Glutamatergic neuron (in vitro differentiated cells): ENCODE results near the gene TXN2. TPM values are rescaled to one million over a fixed set of nuclear protein-coding genes. Genes with fewer than 3 reads are reported as not detected.

ENCODE experiments used
- DNase-seq: peaks from one replicate; pipeline ENCODE4 v3.0.0; 2022
- H3K27ac Mint-ChIP-seq: one replicate; pipeline ENCODE4 v1.8.0; 2020; ENCODE audit warnings: mild to moderate bottlenecking, mixed read lengths, inconsistent platforms; ENCODE audit not compliant: unreplicated experiment
- H3K27me3 Mint-ChIP-seq: one replicate; pipeline ENCODE4 v1.8.0; 2020; ENCODE audit warnings: mild to moderate bottlenecking, moderate library complexity, mixed read lengths, inconsistent platforms; ENCODE audit not compliant: unreplicated experiment
- H3K36me3 Mint-ChIP-seq: one replicate; pipeline ENCODE4 v1.8.0; 2020; ENCODE audit warnings: mild to moderate bottlenecking, mixed read lengths, inconsistent platforms; ENCODE audit not compliant: unreplicated experiment
- H3K4me1 Mint-ChIP-seq: one replicate; pipeline ENCODE4 v1.8.0; 2020; ENCODE audit warnings: mild to moderate bottlenecking, low read depth, mixed read lengths, inconsistent platforms; ENCODE audit not compliant: unreplicated experiment
- H3K4me3 Mint-ChIP-seq: one replicate; pipeline ENCODE4 v1.8.0; 2020; ENCODE audit warnings: mild to moderate bottlenecking, mixed read lengths, inconsistent platforms; ENCODE audit not compliant: unreplicated experiment
- H3K9me3 Mint-ChIP-seq: one replicate; pipeline ENCODE4 v1.8.0; 2020; ENCODE audit warnings: mild to moderate bottlenecking, moderate library complexity, mixed read lengths, inconsistent platforms; ENCODE audit not compliant: unreplicated experiment
- long read RNA-seq: library from polyadenylated mRNA; unstranded; transcript quantifications from one replicate; pipeline ENCODE4 v2.0.0, GENCODE V29; 2020; ENCODE audit not compliant: unreplicated experiment
- total RNA-seq: library from RNA; stranded (reverse); fragmentation: NEBNext Ultra II Directional; extraction: Animal tissue kit (Norgen Biotek cat#: 25700); gene quantifications from one replicate; pipeline ENCODE4 v1.2.1, GENCODE V29; 2021; ENCODE audit not compliant: unreplicated experiment
- TF ChIP-seq, protein P1 (sequence below): fragments of 200-600 bp; sonication (generic); IDR thresholded peaks from one replicate; pipeline ENCODE4 v1.5.0; 2021; ENCODE audit not compliant: partially characterized antibody, unreplicated experiment

The TXN2 gene, protein sequence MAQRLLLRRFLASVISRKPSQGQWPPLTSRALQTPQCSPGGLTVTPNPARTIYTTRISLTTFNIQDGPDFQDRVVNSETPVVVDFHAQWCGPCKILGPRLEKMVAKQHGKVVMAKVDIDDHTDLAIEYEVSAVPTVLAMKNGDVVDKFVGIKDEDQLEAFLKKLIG
- 66.1 TPM for total RNA-seq
- long read RNA-seq, transcript TXN2-201 (4 exons, 1,736 nt): major isoform, 70 of 100 reads
- long read RNA-seq, partial matches to known transcripts: 9 of 100 reads
- long read RNA-seq, other reads (novel, unspliced or antisense): 15 of 100 reads

DNA sequence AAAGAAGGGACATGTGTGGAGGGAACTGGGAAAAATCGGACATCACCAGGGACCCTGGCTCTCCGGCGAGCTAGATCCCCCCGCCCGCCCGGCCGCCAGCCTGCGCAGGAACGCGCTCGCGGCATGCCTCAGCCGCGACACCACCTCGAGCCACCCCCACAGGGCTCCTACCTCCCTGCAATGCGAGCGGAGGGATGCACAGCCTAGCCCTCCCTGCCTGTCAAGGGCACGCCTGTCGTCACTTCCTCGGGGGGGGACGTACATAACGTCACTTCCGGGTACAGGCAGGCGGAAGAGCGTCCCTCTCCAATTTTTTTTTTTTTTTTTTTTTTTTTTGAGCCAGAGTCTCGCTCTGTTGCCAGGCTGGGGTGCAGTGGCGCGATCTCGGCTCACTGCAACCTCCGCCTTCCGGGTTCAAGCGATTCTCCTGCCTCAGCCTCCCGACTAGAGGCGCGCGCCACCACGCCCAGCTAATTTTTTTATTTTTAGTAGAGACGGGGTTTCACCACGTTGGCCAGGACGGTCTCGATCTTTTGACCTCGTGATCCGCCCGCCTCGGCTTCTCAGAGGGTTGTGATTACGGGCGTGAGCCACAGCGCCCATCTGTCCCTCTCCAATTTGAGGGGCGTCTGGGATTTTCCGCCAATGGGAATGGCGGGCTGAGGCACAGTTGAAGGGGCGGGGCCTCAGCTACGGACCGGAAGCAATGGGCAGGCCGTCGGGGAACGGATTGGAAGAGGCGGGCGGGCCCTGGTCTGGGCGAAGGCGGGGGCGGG is at the start of gene TXN2:
Gene TXN2, minus strand, starts transcription at position 248 of the 776 bp plus-strand sequence. CDS start 803 bp downstream, outside the sequence.
- peaks cover 9% of the 10 kb centered on the region for H3K27me3 Mint-ChIP-seq
- peak; percentile 96 for DNase-seq
- peaks cover 7% of the 10 kb centered on the region for H3K4me1 Mint-ChIP-seq
- TF ChIP-seq, protein P1, sequence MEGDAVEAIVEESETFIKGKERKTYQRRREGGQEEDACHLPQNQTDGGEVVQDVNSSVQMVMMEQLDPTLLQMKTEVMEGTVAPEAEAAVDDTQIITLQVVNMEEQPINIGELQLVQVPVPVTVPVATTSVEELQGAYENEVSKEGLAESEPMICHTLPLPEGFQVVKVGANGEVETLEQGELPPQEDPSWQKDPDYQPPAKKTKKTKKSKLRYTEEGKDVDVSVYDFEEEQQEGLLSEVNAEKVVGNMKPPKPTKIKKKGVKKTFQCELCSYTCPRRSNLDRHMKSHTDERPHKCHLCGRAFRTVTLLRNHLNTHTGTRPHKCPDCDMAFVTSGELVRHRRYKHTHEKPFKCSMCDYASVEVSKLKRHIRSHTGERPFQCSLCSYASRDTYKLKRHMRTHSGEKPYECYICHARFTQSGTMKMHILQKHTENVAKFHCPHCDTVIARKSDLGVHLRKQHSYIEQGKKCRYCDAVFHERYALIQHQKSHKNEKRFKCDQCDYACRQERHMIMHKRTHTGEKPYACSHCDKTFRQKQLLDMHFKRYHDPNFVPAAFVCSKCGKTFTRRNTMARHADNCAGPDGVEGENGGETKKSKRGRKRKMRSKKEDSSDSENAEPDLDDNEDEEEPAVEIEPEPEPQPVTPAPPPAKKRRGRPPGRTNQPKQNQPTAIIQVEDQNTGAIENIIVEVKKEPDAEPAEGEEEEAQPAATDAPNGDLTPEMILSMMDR: no peak
- H3K9me3 Mint-ChIP-seq: peaks cover 20% of the 10 kb centered on the region
- peak within 1 kb of the TSS; percentile 97 for H3K4me3 Mint-ChIP-seq
- H3K36me3 Mint-ChIP-seq: peaks cover 14% of the 10 kb centered on the region
- peak within 1 kb of the TSS; percentile 95 for H3K27ac Mint-ChIP-seq

DNA sequence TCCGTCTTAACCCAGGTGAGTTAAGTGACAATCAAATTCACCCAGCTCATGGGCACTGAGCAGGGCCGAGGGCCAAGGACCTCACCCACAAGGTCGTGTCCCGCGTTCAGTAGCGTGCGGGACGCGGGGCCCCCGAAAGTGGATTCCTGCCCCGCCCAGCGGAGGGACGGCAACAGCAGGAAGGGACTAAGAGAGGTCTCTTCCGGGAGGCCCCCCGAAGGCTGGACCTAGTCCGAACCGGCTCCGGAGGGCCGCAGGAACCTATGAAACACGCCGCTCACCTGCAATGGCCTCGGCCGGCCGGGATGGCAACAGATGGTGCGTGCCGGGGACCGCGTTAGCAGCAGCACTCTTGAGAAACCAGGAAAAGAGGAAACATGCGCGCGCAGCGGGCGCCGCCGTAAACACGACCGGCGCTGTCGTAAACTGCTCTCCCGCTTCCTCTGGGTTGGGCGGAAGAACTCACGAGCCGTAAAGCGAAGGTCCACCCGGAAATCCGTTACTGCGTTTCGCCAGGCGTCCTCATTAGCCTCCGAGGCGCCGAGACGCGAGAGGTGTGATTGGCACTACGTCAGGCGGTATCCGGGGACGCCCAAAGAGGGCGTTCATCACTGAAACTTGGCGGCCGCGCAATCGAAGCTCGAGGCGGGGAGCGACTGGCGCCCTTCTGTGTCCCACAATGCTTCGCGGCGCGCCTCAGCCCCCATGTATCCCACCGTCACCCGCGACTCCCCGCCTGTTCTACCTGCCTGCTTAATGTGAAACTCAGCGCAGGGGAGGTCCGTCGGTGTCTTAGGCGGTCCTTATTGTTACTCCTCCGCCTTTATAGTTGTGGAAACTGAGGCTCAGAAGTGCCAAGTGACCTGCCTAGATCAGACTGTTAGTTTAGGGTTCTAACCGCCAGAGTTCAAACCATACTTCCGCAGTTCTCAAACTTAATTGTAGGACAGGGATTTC is 47.6 kb upstream of the TXN2 start, which contains the start of gene EIF3D:
Gene EIF3D, minus strand, starts transcription at position 372 of the 957 bp plus-strand sequence. CDS start 3,045 bp downstream, outside the sequence.
- Mint-ChIP-seq H3K9me3 (peaks cover 5% of the 10 kb centered on the region), H3K27ac (peak within 1 kb of the TSS; percentile 86), H3K36me3 (peaks cover 5% of the 10 kb centered on the region), H3K27me3 (peaks cover 4% of the 10 kb centered on the region), H3K4me1 (peaks cover 18% of the 10 kb centered on the region), H3K4me3 (peak within 1 kb of the TSS; percentile 94)
- TF ChIP-seq, protein P1: no peak
- peak; percentile 95 for DNase-seq

DNA sequence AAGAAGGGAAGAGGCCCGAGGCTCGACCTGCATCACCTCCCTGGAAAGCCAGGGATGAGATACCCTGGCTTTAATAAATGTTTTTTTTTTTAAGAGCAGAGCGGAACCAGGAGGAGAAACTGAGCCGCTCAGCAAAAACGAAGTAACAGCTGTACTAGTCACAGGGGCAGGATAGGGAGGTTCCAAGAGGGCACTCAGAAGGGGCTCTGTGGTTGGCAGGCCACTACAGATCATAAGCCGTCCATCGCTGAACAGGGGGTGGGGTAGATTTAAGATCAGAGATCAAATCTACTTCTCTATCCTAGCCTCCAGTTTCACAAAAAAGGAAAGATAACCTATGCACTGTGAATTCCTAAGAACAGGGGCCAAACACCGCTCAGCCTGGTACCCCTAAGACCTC is 46.9 kb upstream of the TXN2 start:
- Mint-ChIP-seq H3K9me3 (peaks cover 5% of the 10 kb centered on the region), H3K27me3 (peaks cover 4% of the 10 kb centered on the region), H3K4me3 (peak overlapping the region; percentile 94), H3K36me3 (peaks cover 3% of the 10 kb centered on the region), H3K4me1 (peaks cover 18% of the 10 kb centered on the region), H3K27ac (peak overlapping the region; percentile 86)
- no peak for DNase-seq
- TF ChIP-seq, protein P1: no peak

DNA sequence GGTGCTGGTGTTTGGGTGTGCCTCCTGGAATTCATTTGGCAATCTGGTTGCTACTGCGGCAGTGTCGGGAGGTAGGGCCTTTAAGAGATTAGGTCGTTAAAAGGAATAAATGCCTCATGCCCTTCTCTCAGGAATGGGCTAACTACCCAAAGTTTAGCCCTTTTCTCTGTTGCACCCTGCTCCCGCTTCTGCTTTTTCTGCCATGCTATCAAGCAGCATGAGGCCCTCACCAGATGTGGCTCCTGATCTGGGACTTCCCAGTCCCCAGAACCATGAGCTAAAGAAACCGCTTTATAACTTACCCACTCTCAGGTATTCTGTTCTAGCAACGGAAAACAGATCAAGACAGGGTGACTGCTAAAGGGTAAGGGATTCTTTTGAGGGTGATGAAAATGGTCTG is 41.2 kb upstream of the TXN2 start:
- TF ChIP-seq, protein P1: no peak
- no peak for DNase-seq
- H3K4me1 Mint-ChIP-seq: peaks cover 18% of the 10 kb centered on the region
- no peaks in the 10 kb centered on the region for H3K27me3 Mint-ChIP-seq
- H3K9me3 Mint-ChIP-seq: no peaks in the 10 kb centered on the region
- H3K27ac Mint-ChIP-seq: no peak overlapping the region
- H3K36me3 Mint-ChIP-seq: no peaks in the 10 kb centered on the region
- H3K4me3 Mint-ChIP-seq: no peak overlapping the region
